Stimulated activated CD4-positive, alpha-beta T cell treated with anti-CD3 and anti-CD28 coated beads, Interleukin-12 subunit alpha, Interleukin-12 subunit beta, amount 100 ng/mL, for 48 hours (primary cell): ENCODE measurements around the gene CYTH1.
"Not testable (repeated sequence)": the region's sequence is repeated elsewhere in the genome, so short reads cannot be mapped to it uniquely, and the experiment has no call there.

Source experiments
- DNase-seq, 3 donors: peaks; one replicate each; pipeline ENCODE4 v3.0.0-alpha.2; 2020; ENCODE audit warnings: low read depth in 2 of 3, low spot score in 1 of 3

The CYTH1 gene

GRCh38 chr17:78763561-78763960 is 18.5 kb downstream of the CYTH1 start:
- no peak for DNase-seq

GRCh38 chr17:78761789-78762406 is 20.2 kb downstream of the CYTH1 start:
- no peak for DNase-seq

- no peak for DNase-seq
These were observed 22.1 kb downstream of the CYTH1 start for GRCh38 chr17:78759969-78760352.

GRCh38 chr17:78759203-78759968 is 22.7 kb downstream of the CYTH1 start:
- DNase-seq = peak in 1 of 3 donors; percentile 57

- no peak for DNase-seq
These were observed 28.5 kb downstream of the CYTH1 start for GRCh38 chr17:78753316-78754250.

- DNase-seq = no peak
These were observed 30.5 kb downstream of the CYTH1 start for GRCh38 chr17:78751447-78752161.

GRCh38 chr17:78751000-78751399 is 31.1 kb downstream of the CYTH1 start:
- not testable (repeated sequence) for DNase-seq

GRCh38 chr17:78748730-78749317 is 33.2 kb downstream of the CYTH1 start:
- peak; percentile 58 to 63 (median 59) for DNase-seq

GRCh38 chr17:78748048-78748729 is 33.9 kb downstream of the CYTH1 start:
- DNase-seq = peak in 2 of 3 donors; percentile 35 to 61

- DNase-seq = no peak
These were observed 34.6 kb downstream of the CYTH1 start for GRCh38 chr17:78747488-78747887.

- no peak for DNase-seq
These were observed 35.2 kb downstream of the CYTH1 start for GRCh38 chr17:78746949-78747269.

GRCh38 chr17:78746263-78746948 is 35.7 kb downstream of the CYTH1 start:
- DNase-seq = no peak

GRCh38 chr17:78745407-78746088 is 36.5 kb downstream of the CYTH1 start:
- DNase-seq = peak in 1 of 3 donors; percentile 61

- no peak for DNase-seq
These were observed 39.2 kb downstream of the CYTH1 start for GRCh38 chr17:78742901-78743300.

GRCh38 chr17:78741644-78742284 is 40.3 kb downstream of the CYTH1 start:
- DNase-seq = no peak

GRCh38 chr17:78739331-78739931 is 42.6 kb downstream of the CYTH1 start:
- no peak for DNase-seq

- no peak for DNase-seq
These were observed 43.4 kb downstream of the CYTH1 start for GRCh38 chr17:78738698-78739097.

GRCh38 chr17:78738278-78738677 is 43.8 kb downstream of the CYTH1 start:
- no peak for DNase-seq
